K562 (cell line): ENCODE results near the gene SPTBN4. TPM values are rescaled to one million over a fixed set of nuclear protein-coding genes. Genes with fewer than 3 reads are reported as not detected.

Experiments used
- ATAC-seq: fragments of 200-7000 bp; cut with Tn5 transposase; 3 replicates; pipeline ENCODE4 v1.9.1; 2020; ENCODE audit warnings: moderate library complexity
- BruUV-seq: library from RNA; stranded (reverse); fragments of 400-500 nt; replicated peaks from 2 replicates; lab custom pipeline; 2021; lab: Mats Ljungman, UMichigan
- CTCF ChIA-PET: fragments of 300-600 bp; formaldehyde crosslinking; extraction: SDS; loops from one replicate; lab custom pipeline; 2021; ENCODE audit warnings: low intra/inter-chr PET ratio; lab: Yijun Ruan, JAX
- POLR2A ChIA-PET: fragments of 300-600, 350-650 bp; sonication (Branson Sonifier 250); formaldehyde crosslinking; extraction: SDS; loops from one replicate; lab custom pipeline; 2021; ENCODE audit warnings: antibody characterized with exemption, inconsistent platforms; lab: Yijun Ruan, JAX
- DNase-seq, 4 experiments: peaks; one replicate each; pipeline versions ENCODE4 v3.0.0 to v3.0.0-alpha.2; 2011 to 2018; ENCODE audit warnings: low spot score in 3 of 4, mixed read lengths in 3 of 4; ENCODE audit errors: extremely low read depth in 1 of 4
- FAIRE-seq: peaks from 2 replicates; lab custom pipeline; 2011; peaks lifted over from hg19 to GRCh38; lab: Jason Lieb, UNC
- H2AFZ ChIP-seq: 2 replicates; pipeline ENCODE4 v1.6.0; 2011; ENCODE audit warnings: low read depth, low read length, control low read depth, inconsistent platforms
- H3K27ac ChIP-seq: fragments of 200-600 bp; 3 replicates; pipeline ENCODE4 v1.8.0; 2011; ENCODE audit warnings: low read depth, mild to moderate bottlenecking, control low read depth, inconsistent platforms, low read length, moderate library complexity, mixed read lengths; ENCODE audit errors: extremely low read depth
- H3K27me3 ChIP-seq, 2 experiments: fragments of 300-600 bp in 1 of 2; 2 replicates in 1 of 2; 3 replicates in 1 of 2; pipeline versions ENCODE4 v1.6.0 to v1.8.0; 2011; ENCODE audit warnings: inconsistent platforms in 2 of 2, low read length in 2 of 2, mild to moderate bottlenecking in 1 of 2, mixed read lengths in 1 of 2, moderate library complexity in 1 of 2; ENCODE audit not compliant: control insufficient read depth in 2 of 2, insufficient read depth in 2 of 2
- H3K36me3 ChIP-seq: fragments of 300-600 bp; 3 replicates; pipeline ENCODE4 v1.8.0; 2011; ENCODE audit warnings: mild to moderate bottlenecking, low read length, inconsistent platforms; ENCODE audit not compliant: control insufficient read depth, insufficient read depth
- H3K4me1 ChIP-seq, 2 experiments: fragments of 200-600 bp in 1 of 2; replicated peaks in 1 of 2; 2 replicates in 1 of 2; 3 replicates in 1 of 2; pipeline versions ENCODE4 v1.5.1 to v1.8.0; 2011; ENCODE audit warnings: inconsistent platforms in 2 of 2, low read length in 2 of 2, mild to moderate bottlenecking in 1 of 2, mixed read lengths in 1 of 2, moderate library complexity in 1 of 2; ENCODE audit not compliant: control insufficient read depth in 2 of 2, insufficient read depth in 2 of 2
- H3K4me2 ChIP-seq: 2 replicates; pipeline ENCODE4 v1.6.1; 2011; ENCODE audit warnings: low read length, control low read depth, inconsistent platforms, mixed read lengths; ENCODE audit not compliant: insufficient read depth
- H3K4me3 ChIP-seq: fragments of 200-600 bp; sonication (generic), shearing (Covaris generic); 2 replicates; pipeline ENCODE4 v1.5.1; 2016; ENCODE audit warnings: control low read depth, inconsistent platforms
- H3K79me2 ChIP-seq: fragments of 200-600 bp; 3 replicates; pipeline ENCODE4 v1.8.0; 2011; ENCODE audit warnings: low read length, inconsistent platforms; ENCODE audit not compliant: control insufficient read depth, insufficient read depth
- H3K9ac ChIP-seq, 2 experiments: 2 replicates each; pipeline versions ENCODE4 v1.6.0 to v1.6.1; 2011; ENCODE audit warnings: low read depth in 2 of 2, low read length in 2 of 2, control low read depth in 1 of 2, inconsistent platforms in 1 of 2, mild to moderate bottlenecking in 1 of 2, mixed read lengths in 1 of 2; ENCODE audit not compliant: insufficient read depth in 1 of 2
- H3K9me1 ChIP-seq: one replicate; pipeline ENCODE4 v1.6.0; 2011; ENCODE audit warnings: inconsistent platforms, mild to moderate bottlenecking, low read length, moderate library complexity; ENCODE audit not compliant: control insufficient read depth, insufficient read depth
- H3K9me3 ChIP-seq: replicated peaks from 2 replicates; pipeline ENCODE4 v1.5.1; 2011; ENCODE audit warnings: low read depth, low read length, inconsistent platforms; ENCODE audit not compliant: control insufficient read depth, insufficient read depth
- H4K20me1 ChIP-seq: replicated peaks from 2 replicates; pipeline ENCODE4 v1.6.1; 2011; ENCODE audit warnings: low read length, inconsistent platforms, mixed read lengths; ENCODE audit not compliant: control insufficient read depth, insufficient read depth
- ILF3 ChIP-seq: fragments of 450-650 bp; IDR thresholded peaks from 2 replicates; pipeline ENCODE4 v1.6.1; 2018; ENCODE audit warnings: antibody characterized with exemption, mild to moderate bottlenecking, moderate library complexity, borderline replicate concordance
- MNT ChIP-seq, 2 experiments: fragments of 450-650 bp; conservative IDR thresholded peaks; 2 replicates each; pipeline ENCODE4 v1.6.1; 2017; ENCODE audit warnings: mild to moderate bottlenecking in 2 of 2, moderate library complexity in 2 of 2
- NBN ChIP-seq: fragments of 450-650 bp; IDR thresholded peaks from 2 replicates; pipeline ENCODE4 v1.6.1; 2016; ENCODE audit warnings: low read depth, mild to moderate bottlenecking
- RREB1 ChIP-seq: fragments of 250-450 bp; sonication (Bioruptor Pico); IDR thresholded peaks from 2 replicates; pipeline ENCODE4 v1.4.0; 2020
- SMARCA4 ChIP-seq: fragments of 450-650 bp; IDR thresholded peaks from 2 replicates; pipeline ENCODE4 v1.6.1; 2016
- TOE1 ChIP-seq, 2 experiments: fragments of 450-650 bp in 1 of 2; sonication (generic) in 1 of 2; formaldehyde crosslinking in 1 of 2; IDR thresholded peaks; 2 replicates each; pipeline versions ENCODE4 v1.7.1 to v1.8.0; 2016 to 2022; ENCODE audit warnings: borderline replicate concordance in 2 of 2, mild to moderate bottlenecking in 2 of 2, antibody characterized with exemption in 1 of 2, inconsistent platforms in 1 of 2, low read depth in 1 of 2, missing genetic modification reagents in 1 of 2, moderate library complexity in 1 of 2
- ZBTB17 ChIP-seq: fragments of 450-650 bp; formaldehyde crosslinking; IDR thresholded peaks from 2 replicates; pipeline ENCODE4 v1.4.0; 2020; ENCODE audit warnings: mild to moderate bottlenecking
- ZKSCAN1 ChIP-seq: fragments of 150-350 bp; IDR thresholded peaks from 2 replicates; pipeline ENCODE4 v1.6.1; 2016; ENCODE audit warnings: low read depth, low read length
- ZNF175 ChIP-seq: fragments of 200-800 bp; sonication (Bioruptor generic); IDR thresholded peaks from 2 replicates; pipeline ENCODE4 v1.6.1; 2016; ENCODE audit warnings: low read depth, mild to moderate bottlenecking, missing genetic modification characterization, missing compliant biosample characterization
- ZNF696 ChIP-seq: fragments of 250-450 bp; sonication (Bioruptor Pico); conservative IDR thresholded peaks from 2 replicates; pipeline ENCODE4 v1.4.0; 2020; ENCODE audit warnings: mild to moderate bottlenecking, moderate library complexity
- WGBS: fragments of 100-300 bp; shearing (Covaris generic); methylation state at CpG from one replicate; pipeline ENCODE4 v1.1.6; 2016; ENCODE audit warnings: low coverage, mixed read lengths; ENCODE audit not compliant: insufficient coverage; ENCODE audit errors: missing lambda C conversion rate; 5-methylcytosine and 5-hydroxymethylcytosine counted together
- in situ Hi-C: fragments of 300-500 bp; cut with MboI; formaldehyde crosslinking; loops from 4 replicates; pipeline ENCODE4 v1.15.0; 2018; ENCODE audit warnings: inconsistent platforms, mixed read lengths
- intact Hi-C: fragments of 100-400 bp; cut with micrococcal nuclease; formaldehyde crosslinking; loops from 2 replicates; pipeline ENCODE4 v1.14.2; 2022
- polyA plus RNA-seq, 8 experiments: library from polyadenylated mRNA; depleted of rRNA in 4 of 8; stranded (reverse) in 5 of 8; unstranded in 3 of 8; fragments of >200 nt; fragmentation: Nextera tagmentation in 2 of 8; fragmentation: Illumina TruSeq in 1 of 8; extraction: Ambion mirVana in 2 of 8; extraction: Trizol in 1 of 8; gene quantifications; 2 replicates each; pipeline versions ENCODE4 v1.2.1 to v1.2.3, GENCODE V29; 2011 to 2014; ENCODE audit warnings: inconsistent platforms in 1 of 8, missing spikeins in 1 of 8
- total RNA-seq, 7 experiments: library from RNA; depleted of rRNA in 6 of 7; stranded (reverse); fragments of >200 nt in 6 of 7; fragmentation: Illumina TruSeq in 2 of 7; extraction: Trizol in 2 of 7; gene quantifications; 2 replicates each; pipeline versions ENCODE4 v1.2.1 to v1.2.3, GENCODE V29; 2011 to 2021; ENCODE audit warnings: low replicate concordance in 1 of 7

The SPTBN4 gene
- total and polyA plus RNA-seq, 9 of the 15 experiments (the other 6 are each of a cell fraction or from before 2014, with no cell fraction given): 0.01 to 1.5 (median 0.86) TPM

- no peak for TF ChIP-seq RREB1
Observed at GRCh38 chr19:40598918-40599307, 132.1 kb downstream of the SPTBN4 start (continued).

- H2AFZ ChIP-seq: peak overlapping the region; percentile 5
- peak; percentile 68 for FAIRE-seq
- peaks cover 4% of the 10 kb centered on the region for H3K9me1 ChIP-seq
- peak overlapping the region in 1 of 2 experiments; percentile 76; a peak in 1 of 4 replicates for H3K9ac ChIP-seq
- peaks cover 49 to 92% of the 10 kb centered on the region in 2 experiments for H3K4me1 ChIP-seq
- peak in 2 of 4 experiments; percentile 42 to 82 for DNase-seq
- no TSS peak for BruUV-seq
- POLR2A ChIA-PET: interaction anchor here (0.8 to 0.9 kb wide), 3 partner anchors 32 to 134 kb away, joined by 3 to 6 read pairs (median 3); no protein-coding TSS in a partner anchor
- WGBS: 0% methylated on average over 3 of the region's 9 CpGs
- CTCF ChIA-PET: interaction anchor here (0.7 to 2.3 kb wide), 5 partner anchors 29 to 135 kb away, joined by 3 to 7 read pairs (median 6); no protein-coding TSS in a partner anchor
- intact Hi-C loops (loop anchor here (2.0 kb wide), 1 partner anchor 51 kb away; no protein-coding TSS in a partner anchor), in situ Hi-C loops (no loop called here)
- H3K9me3 ChIP-seq: no peaks in the 10 kb centered on the region
- H3K4me3 ChIP-seq: no peak overlapping the region
- peak overlapping the region; percentile 39; the same call in 1 of the 3 replicates for H3K27ac ChIP-seq
- H3K36me3 ChIP-seq: peaks cover 7% of the 10 kb centered on the region; the same call in 1 of the 3 replicates
- H3K27me3 ChIP-seq: no peaks in the 10 kb centered on the region
- H3K4me2 ChIP-seq: peak overlapping the region; percentile 89
- 0 out of 3 replicates have a peak, but pooled peaks have one; percentile 1 for ATAC-seq
- peaks cover 23% of the 10 kb centered on the region for H3K79me2 ChIP-seq
- H4K20me1 ChIP-seq: peaks cover 6% of the 10 kb centered on the region; the same call in 1 of the 2 replicates
- TF ChIP-seq SMARCA4: peak; percentile 56
- TF ChIP-seq MNT (conservative IDR thresholded peaks at IDR 0.05): no peak
- TF ChIP-seq TOE1 (IDR thresholded peaks at IDR 0.05; ENCODE audit: borderline replicate concordance): peak; percentile 62; the same call in 1 of the 2 replicates
- TF ChIP-seq TOE1 (CRISPR knock-in tag; IDR thresholded peaks at IDR 0.05; ENCODE audit: borderline replicate concordance, low read depth): no peak
- TF ChIP-seq ZNF696 (CRISPR knock-in tag): no peak
- no peak for TF ChIP-seq ZBTB17
- no peak for TF ChIP-seq ILF3
- peak; percentile 77; the same call in 1 of the 2 replicates for TF ChIP-seq NBN
- TF ChIP-seq ZKSCAN1: no peak
- no peak for TF ChIP-seq ZNF175 (CRISPR knock-in tag)
Observed at GRCh38 chr19:40599331-40599901, 132.6 kb downstream of the SPTBN4 start.
